Panc1 (cell line): ENCODE results near the gene LIX1L. TPM values are rescaled to one million over a fixed set of nuclear protein-coding genes. Genes with fewer than 3 reads are reported as not detected.

Source experiments
- ATAC-seq: fragments of 200-7000 bp; cut with Tn5 transposase; 2 replicates; pipeline ENCODE4 v1.9.1; 2020; ENCODE audit warnings: mild to moderate bottlenecking, moderate library complexity
- BruUV-seq: library from RNA; stranded (reverse); fragments of 400-500 nt; replicated peaks from 2 replicates; lab custom pipeline; 2021; lab: Mats Ljungman, UMichigan
- CTCF ChIA-PET: fragments of 300-600 bp; sonication (Branson Sonifier 250); formaldehyde crosslinking; loops from one replicate; lab custom pipeline; 2022; ENCODE audit warnings: antibody characterized with exemption; lab: Charles Lee
- POLR2A ChIA-PET: fragments of 300-600 bp; sonication (Branson Sonifier 250); formaldehyde crosslinking; loops from one replicate; lab custom pipeline; 2022; ENCODE audit warnings: antibody characterized with exemption; lab: Charles Lee
- DNase-seq: peaks from one replicate; pipeline ENCODE4 v3.0.0-alpha.2; 2010; ENCODE audit warnings: low read depth, low spot score
- H3K27ac ChIP-seq: 2 replicates; pipeline ENCODE4 v1.5.1; 2011; ENCODE audit warnings: mild to moderate bottlenecking, low read length, inconsistent platforms
- H3K27me3 ChIP-seq: fragments of 200-500 bp; sonication (Bioruptor generic); 2 replicates; pipeline ENCODE4 v1.6.0; 2014; ENCODE audit warnings: low read length, inconsistent platforms; ENCODE audit not compliant: control insufficient read depth, insufficient read depth
- H3K36me3 ChIP-seq: fragments of 200-500 bp; sonication (Bioruptor generic); 2 replicates; pipeline ENCODE4 v1.5.1; 2014; ENCODE audit warnings: inconsistent platforms, mild to moderate bottlenecking, low read length, moderate library complexity; ENCODE audit not compliant: control insufficient read depth, insufficient read depth
- H3K4me1 ChIP-seq: 2 replicates; pipeline ENCODE4 v1.5.1; 2011; ENCODE audit warnings: inconsistent platforms, mild to moderate bottlenecking, low read length, moderate library complexity; ENCODE audit not compliant: control insufficient read depth, insufficient read depth
- H3K4me3 ChIP-seq, 2 experiments: 2 replicates each; pipeline ENCODE4 v1.5.1; 2011 to 2012; ENCODE audit warnings: low read depth in 2 of 2, low read length in 2 of 2, mild to moderate bottlenecking in 2 of 2, inconsistent platforms in 1 of 2, moderate library complexity in 1 of 2
- H3K9me3 ChIP-seq: fragments of 200-500 bp; sonication (Bioruptor generic); 2 replicates; pipeline ENCODE4 v1.5.1; 2014; ENCODE audit warnings: low read depth, mild to moderate bottlenecking, inconsistent platforms, low read length, moderate library complexity; ENCODE audit not compliant: control insufficient read depth, insufficient read depth
- POLR2AphosphoS5 ChIP-seq: IDR thresholded peaks from 2 replicates; pipeline ENCODE4 v1.6.1; 2012; ENCODE audit warnings: mild to moderate bottlenecking, low read depth, low read length, moderate library complexity
- SIN3A ChIP-seq: IDR thresholded peaks from 2 replicates; pipeline ENCODE4 v1.6.1; 2012; ENCODE audit warnings: low read depth, mild to moderate bottlenecking, low read length, moderate library complexity, borderline replicate concordance; ENCODE audit not compliant: insufficient read depth
- TCF7L2 ChIP-seq: IDR thresholded peaks from 2 replicates; pipeline ENCODE4 v1.6.1; 2011; ENCODE audit warnings: mild to moderate bottlenecking, low read depth, low read length, inconsistent platforms
- in situ Hi-C: cut with HindIII; loops from 2 replicates; pipeline ENCODE4 v1.10.0; 2016; ENCODE audit warnings: low sequenced_read_pairs, low pct_unique_long_range_greater_than_20kb
- intact Hi-C: fragments of 100-400 bp; cut with micrococcal nuclease; formaldehyde crosslinking; loops from one replicate; pipeline ENCODE4 v1.10.0; 2022; ENCODE audit not compliant: unreplicated experiment
- total RNA-seq: library from RNA; stranded (reverse); gene quantifications from one replicate; pipeline ENCODE4 v1.2.1, GENCODE V29; 2021; ENCODE audit not compliant: unreplicated experiment
- TF ChIP-seq, protein P1 (sequence below): fragments of 450-650 bp; IDR thresholded peaks from 2 replicates; pipeline ENCODE4 v1.5.1; 2017; ENCODE audit warnings: mild to moderate bottlenecking
- TF ChIP-seq, protein P2 (sequence below), 2 experiments: IDR thresholded peaks; 2 replicates each; pipeline ENCODE4 v1.6.1; 2011 to 2012; ENCODE audit warnings: low read depth in 2 of 2, control low read depth in 1 of 2, low read length in 1 of 2, mild to moderate bottlenecking in 1 of 2, moderate library complexity in 1 of 2; ENCODE audit not compliant: insufficient read depth in 1 of 2

LIX1L gene
- total RNA-seq, 1 experiment from 2014 or later = 23.3 TPM

DNA sequence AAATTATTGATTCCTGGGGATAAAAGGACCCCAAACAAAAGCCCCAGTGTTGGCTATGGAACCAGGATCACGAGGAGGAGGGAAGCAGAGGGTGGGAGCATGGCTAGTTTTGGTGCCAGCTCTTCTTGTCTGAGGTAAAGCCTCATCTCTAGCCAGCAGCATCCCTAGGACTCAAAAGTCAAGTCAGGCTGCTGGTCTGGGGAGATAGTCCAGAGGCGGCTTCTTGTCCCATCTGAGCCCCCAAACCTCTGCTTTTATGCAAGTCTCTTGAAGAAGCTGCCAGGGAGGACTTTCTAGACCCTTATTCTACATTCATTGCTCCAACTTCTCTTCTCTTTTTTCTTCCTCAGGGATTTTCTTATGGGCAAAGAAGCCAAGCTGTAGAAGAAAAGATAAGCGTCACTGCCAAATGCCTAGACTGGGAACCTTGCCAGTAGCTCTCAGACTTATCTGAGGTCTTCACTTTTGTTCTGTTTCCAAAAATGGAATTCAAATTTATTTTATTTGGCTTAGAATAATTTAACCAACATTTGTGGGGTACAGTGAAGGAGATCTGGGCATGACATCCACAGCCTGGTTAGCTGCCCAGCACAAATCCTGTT, 65.2 kb downstream of the LIX1L start:
- H3K36me3 ChIP-seq = no peaks in the 10 kb centered on the region
- no peak for DNase-seq
- ChIA-PET CTCF (interaction anchor here (0.9 to 1.9 kb wide), 7 partner anchors 16 to 123 kb away, joined by 3 to 15 read pairs (median 4); partner anchors contain the start of genes ITGA10, LIX1L, PIAS3 and RBM8A), POLR2A (interaction anchor here (0.5 to 1.2 kb wide), 4 partner anchors 14 to 65 kb away, joined by 3 to 15 read pairs (median 4); no protein-coding TSS in a partner anchor)
- TF ChIP-seq, protein P1, sequence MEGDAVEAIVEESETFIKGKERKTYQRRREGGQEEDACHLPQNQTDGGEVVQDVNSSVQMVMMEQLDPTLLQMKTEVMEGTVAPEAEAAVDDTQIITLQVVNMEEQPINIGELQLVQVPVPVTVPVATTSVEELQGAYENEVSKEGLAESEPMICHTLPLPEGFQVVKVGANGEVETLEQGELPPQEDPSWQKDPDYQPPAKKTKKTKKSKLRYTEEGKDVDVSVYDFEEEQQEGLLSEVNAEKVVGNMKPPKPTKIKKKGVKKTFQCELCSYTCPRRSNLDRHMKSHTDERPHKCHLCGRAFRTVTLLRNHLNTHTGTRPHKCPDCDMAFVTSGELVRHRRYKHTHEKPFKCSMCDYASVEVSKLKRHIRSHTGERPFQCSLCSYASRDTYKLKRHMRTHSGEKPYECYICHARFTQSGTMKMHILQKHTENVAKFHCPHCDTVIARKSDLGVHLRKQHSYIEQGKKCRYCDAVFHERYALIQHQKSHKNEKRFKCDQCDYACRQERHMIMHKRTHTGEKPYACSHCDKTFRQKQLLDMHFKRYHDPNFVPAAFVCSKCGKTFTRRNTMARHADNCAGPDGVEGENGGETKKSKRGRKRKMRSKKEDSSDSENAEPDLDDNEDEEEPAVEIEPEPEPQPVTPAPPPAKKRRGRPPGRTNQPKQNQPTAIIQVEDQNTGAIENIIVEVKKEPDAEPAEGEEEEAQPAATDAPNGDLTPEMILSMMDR = no peak
- TF ChIP-seq TCF7L2 (no peak), SIN3A (no peak), POLR2AphosphoS5 (no peak)
- TF ChIP-seq, protein P2, sequence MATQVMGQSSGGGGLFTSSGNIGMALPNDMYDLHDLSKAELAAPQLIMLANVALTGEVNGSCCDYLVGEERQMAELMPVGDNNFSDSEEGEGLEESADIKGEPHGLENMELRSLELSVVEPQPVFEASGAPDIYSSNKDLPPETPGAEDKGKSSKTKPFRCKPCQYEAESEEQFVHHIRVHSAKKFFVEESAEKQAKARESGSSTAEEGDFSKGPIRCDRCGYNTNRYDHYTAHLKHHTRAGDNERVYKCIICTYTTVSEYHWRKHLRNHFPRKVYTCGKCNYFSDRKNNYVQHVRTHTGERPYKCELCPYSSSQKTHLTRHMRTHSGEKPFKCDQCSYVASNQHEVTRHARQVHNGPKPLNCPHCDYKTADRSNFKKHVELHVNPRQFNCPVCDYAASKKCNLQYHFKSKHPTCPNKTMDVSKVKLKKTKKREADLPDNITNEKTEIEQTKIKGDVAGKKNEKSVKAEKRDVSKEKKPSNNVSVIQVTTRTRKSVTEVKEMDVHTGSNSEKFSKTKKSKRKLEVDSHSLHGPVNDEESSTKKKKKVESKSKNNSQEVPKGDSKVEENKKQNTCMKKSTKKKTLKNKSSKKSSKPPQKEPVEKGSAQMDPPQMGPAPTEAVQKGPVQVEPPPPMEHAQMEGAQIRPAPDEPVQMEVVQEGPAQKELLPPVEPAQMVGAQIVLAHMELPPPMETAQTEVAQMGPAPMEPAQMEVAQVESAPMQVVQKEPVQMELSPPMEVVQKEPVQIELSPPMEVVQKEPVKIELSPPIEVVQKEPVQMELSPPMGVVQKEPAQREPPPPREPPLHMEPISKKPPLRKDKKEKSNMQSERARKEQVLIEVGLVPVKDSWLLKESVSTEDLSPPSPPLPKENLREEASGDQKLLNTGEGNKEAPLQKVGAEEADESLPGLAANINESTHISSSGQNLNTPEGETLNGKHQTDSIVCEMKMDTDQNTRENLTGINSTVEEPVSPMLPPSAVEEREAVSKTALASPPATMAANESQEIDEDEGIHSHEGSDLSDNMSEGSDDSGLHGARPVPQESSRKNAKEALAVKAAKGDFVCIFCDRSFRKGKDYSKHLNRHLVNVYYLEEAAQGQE (IDR thresholded peaks at IDR 0.05; ENCODE audit: insufficient read depth in 1 of 2, low read depth in 2 of 2, low read length in 1 of 2) = no peak
- H3K9me3 ChIP-seq = no peaks in the 10 kb centered on the region
- peak; percentile 40 for ATAC-seq
- BruUV-seq = TSS peak; percentile 96
- in situ Hi-C loops (no loop called here), intact Hi-C loops (loop anchor here (5.0 kb wide), 2 partner anchors 70 to 120 kb away; partner anchors contain the start of genes ANKRD34A and POLR3GL)
- H3K4me1 ChIP-seq = peaks cover 25% of the 10 kb centered on the region
- no peaks in the 10 kb centered on the region for H3K27me3 ChIP-seq
- peak overlapping the region; percentile 89 for H3K27ac ChIP-seq
- H3K4me3 ChIP-seq = peak overlapping the region in 1 of 2 experiments; percentile 17; a peak in 2 of 4 replicates

- Histone ChIP-seq H3K4me3 (peak overlapping the region; percentile 5 to 17; a peak in 3 of 4 replicates), H3K27ac (peak overlapping the region; percentile 89), H3K27me3 (no peaks in the 10 kb centered on the region), H3K9me3 (no peaks in the 10 kb centered on the region), H3K4me1 (peaks cover 25% of the 10 kb centered on the region), H3K36me3 (no peaks in the 10 kb centered on the region)
- in situ Hi-C loops (no loop called here), intact Hi-C loops (loop anchor here (5.0 kb wide), 2 partner anchors 70 to 120 kb away; partner anchors contain the start of genes ANKRD34A and POLR3GL)
- CTCF ChIA-PET = interaction anchor here (0.7 to 1.9 kb wide), 13 partner anchors 11 to 144 kb away, joined by 3 to 15 read pairs (median 4); partner anchors contain the start of genes ANKRD34A, ITGA10, LIX1L and NUDT17
- ATAC-seq (peak; percentile 97), DNase-seq (peak; percentile 97)
- POLR2A ChIA-PET = interaction anchor here (0.6 to 1.2 kb wide), 4 partner anchors 13 to 65 kb away, joined by 3 to 15 read pairs (median 3); partner anchors contain the start of gene PEX11B
- no peak for TF ChIP-seq SIN3A
- TF ChIP-seq, protein P2 (IDR thresholded peaks at IDR 0.05; ENCODE audit: insufficient read depth in 1 of 2, low read depth in 2 of 2, low read length in 1 of 2) = no peak
- TF ChIP-seq, protein P1 = peak; percentile 99
- peak; percentile 67 for TF ChIP-seq POLR2AphosphoS5
- peak; percentile 37; the same call in 1 of the 2 replicates for TF ChIP-seq TCF7L2
- no TSS peak for BruUV-seq
Observed at GRCh38 chr1:145891587-145892485, 66.0 kb downstream of the LIX1L start.
